ENCODE results near the gene RAB7A.
"Not testable (repeated sequence)": the region's sequence is repeated elsewhere in the genome, so short reads cannot be mapped to it uniquely, and the experiment has no call there.

GRCh38 chr3:128829087-128829486 is 103.1 kb downstream of the RAB7A start:
- TF ChIP-seq, protein P1, sequence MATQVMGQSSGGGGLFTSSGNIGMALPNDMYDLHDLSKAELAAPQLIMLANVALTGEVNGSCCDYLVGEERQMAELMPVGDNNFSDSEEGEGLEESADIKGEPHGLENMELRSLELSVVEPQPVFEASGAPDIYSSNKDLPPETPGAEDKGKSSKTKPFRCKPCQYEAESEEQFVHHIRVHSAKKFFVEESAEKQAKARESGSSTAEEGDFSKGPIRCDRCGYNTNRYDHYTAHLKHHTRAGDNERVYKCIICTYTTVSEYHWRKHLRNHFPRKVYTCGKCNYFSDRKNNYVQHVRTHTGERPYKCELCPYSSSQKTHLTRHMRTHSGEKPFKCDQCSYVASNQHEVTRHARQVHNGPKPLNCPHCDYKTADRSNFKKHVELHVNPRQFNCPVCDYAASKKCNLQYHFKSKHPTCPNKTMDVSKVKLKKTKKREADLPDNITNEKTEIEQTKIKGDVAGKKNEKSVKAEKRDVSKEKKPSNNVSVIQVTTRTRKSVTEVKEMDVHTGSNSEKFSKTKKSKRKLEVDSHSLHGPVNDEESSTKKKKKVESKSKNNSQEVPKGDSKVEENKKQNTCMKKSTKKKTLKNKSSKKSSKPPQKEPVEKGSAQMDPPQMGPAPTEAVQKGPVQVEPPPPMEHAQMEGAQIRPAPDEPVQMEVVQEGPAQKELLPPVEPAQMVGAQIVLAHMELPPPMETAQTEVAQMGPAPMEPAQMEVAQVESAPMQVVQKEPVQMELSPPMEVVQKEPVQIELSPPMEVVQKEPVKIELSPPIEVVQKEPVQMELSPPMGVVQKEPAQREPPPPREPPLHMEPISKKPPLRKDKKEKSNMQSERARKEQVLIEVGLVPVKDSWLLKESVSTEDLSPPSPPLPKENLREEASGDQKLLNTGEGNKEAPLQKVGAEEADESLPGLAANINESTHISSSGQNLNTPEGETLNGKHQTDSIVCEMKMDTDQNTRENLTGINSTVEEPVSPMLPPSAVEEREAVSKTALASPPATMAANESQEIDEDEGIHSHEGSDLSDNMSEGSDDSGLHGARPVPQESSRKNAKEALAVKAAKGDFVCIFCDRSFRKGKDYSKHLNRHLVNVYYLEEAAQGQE (IDR thresholded peaks at IDR 0.05; ENCODE audit: insufficient replicate concordance, low read depth) = not testable (repeated sequence)
- TF ChIP-seq CTCF (IDR thresholded peaks at IDR 0.05; ENCODE audit: insufficient read depth, low read length); GABPA (IDR thresholded peaks at IDR 0.05; ENCODE audit: low read depth); POLR2AphosphoS5 (IDR thresholded peaks at IDR 0.05; ENCODE audit: low read depth): not testable (repeated sequence)
